Measurements from ENCODE around the gene CTAGE9.

GRCh38 chr6:131688286-131688685 lies 22.5 kb downstream of the CTAGE9 start:
- TF ChIP-seq, protein P1, sequence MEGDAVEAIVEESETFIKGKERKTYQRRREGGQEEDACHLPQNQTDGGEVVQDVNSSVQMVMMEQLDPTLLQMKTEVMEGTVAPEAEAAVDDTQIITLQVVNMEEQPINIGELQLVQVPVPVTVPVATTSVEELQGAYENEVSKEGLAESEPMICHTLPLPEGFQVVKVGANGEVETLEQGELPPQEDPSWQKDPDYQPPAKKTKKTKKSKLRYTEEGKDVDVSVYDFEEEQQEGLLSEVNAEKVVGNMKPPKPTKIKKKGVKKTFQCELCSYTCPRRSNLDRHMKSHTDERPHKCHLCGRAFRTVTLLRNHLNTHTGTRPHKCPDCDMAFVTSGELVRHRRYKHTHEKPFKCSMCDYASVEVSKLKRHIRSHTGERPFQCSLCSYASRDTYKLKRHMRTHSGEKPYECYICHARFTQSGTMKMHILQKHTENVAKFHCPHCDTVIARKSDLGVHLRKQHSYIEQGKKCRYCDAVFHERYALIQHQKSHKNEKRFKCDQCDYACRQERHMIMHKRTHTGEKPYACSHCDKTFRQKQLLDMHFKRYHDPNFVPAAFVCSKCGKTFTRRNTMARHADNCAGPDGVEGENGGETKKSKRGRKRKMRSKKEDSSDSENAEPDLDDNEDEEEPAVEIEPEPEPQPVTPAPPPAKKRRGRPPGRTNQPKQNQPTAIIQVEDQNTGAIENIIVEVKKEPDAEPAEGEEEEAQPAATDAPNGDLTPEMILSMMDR (IDR thresholded peaks at IDR 0.05) = no peak
- TF ChIP-seq POLR2A (IDR thresholded peaks at IDR 0.05) = no peak
